Measurements from ENCODE around the gene C1orf87. TPM values are rescaled to one million over a fixed set of nuclear protein-coding genes. Genes with fewer than 3 reads are reported as not detected.

Gene C1orf87, protein sequence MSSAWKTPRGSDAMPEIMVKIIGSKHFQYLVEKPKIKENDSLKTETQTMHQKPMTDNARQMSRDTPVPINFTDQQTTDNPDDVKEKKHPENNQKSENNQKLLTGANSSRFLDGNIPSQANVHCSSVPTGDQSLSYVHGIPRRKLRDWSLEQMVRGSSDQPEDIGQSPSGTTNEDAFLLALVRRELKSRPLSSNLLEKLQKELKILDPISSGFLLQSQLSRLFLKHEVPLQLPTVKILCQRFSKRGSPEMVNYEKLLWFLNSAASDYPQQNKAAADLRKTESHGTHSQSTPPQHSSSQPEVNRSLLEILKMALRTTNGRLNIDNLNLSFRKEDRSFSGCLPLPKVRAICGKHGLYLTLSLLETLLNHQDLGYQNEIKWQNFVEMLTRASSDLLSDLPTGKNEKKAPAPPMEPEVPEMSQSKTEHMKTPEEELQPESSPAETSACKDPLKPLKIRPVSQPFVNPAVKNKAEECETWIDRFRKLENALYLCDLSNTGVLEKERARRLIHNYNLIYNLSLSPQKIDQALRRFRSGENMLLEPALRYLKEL
- total RNA-seq (0.71 TPM), polyA plus RNA-seq (ENCODE audit: insufficient read depth in 1 of 8, insufficient read length in 8 of 8, low replicate concordance in 1 of 8) (1 to 10 TPM in 2 of 8 donors, under 1 TPM in 6; 0.31 to 1.2 (median 0.73) TPM)
- long read RNA-seq, donor 1, result 0 reads
- long read RNA-seq, donor 2, result 0 reads
- long read RNA-seq, donor 3, result 0 reads
- long read RNA-seq, donor 4, result 0 reads
- long read RNA-seq, donor 5, result 0 reads
- long read RNA-seq, donor 6, result 0 reads
- long read RNA-seq, donor 7, result 0 reads
- long read RNA-seq, donor 8, result 0 reads
- long read RNA-seq, donor 9, result 0 reads
- long read RNA-seq, donor 10, result 0 reads
- long read RNA-seq, donor 11, result 0 reads

DNA sequence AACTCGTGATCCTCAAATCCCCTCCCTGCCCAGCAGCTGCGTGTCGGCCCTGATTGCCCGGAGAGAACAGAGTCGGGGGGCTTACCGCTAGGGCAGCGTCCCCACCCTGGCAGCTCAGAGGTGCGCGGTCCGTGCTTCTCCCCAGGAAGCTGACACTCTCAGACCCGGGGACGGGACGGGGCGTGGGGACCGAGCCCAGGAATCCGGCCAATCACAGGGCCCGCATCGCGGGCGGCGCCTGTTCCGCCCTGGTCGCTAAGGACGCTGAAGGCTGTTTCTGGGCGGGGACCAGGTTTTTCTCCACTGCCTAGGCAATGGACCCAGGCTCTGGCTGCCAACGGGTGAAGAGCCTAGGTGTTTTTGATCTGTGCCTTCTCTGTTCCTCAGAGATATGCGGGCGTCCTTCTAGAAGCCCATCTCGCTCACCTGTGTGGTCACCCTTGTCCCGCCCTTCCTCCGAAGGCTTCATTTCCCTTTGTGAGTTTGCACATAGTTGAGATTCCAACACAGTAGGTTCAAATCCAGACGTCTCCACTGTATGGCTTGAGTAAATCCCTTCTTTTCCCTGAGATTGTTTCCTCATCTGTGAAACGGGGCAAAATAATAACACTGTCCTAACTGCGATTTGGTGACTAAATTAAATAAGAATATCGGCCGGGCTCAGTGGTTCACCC is at the start of gene C1orf87:
C1orf87 (minus strand) TSS at position 166 of the 674 bp plus-strand sequence. CDS start 1,127 bp downstream, outside the sequence.
- Histone ChIP-seq H3K4me3 (ENCODE audit: low read length) (peak within 1 kb of the TSS; percentile 6), H3K36me3 (ENCODE audit: control insufficient read depth, insufficient read depth, low read length) (no peaks in the 10 kb centered on the region), H3K27me3 (ENCODE audit: control insufficient read depth, insufficient read depth, low read length) (peaks cover 18% of the 10 kb centered on the region), H3K4me1 (ENCODE audit: control insufficient read depth, insufficient read depth, low read length) (peaks cover 4% of the 10 kb centered on the region), H3K27ac (ENCODE audit: low read length) (no peak within 1 kb of the TSS), H3K9me3 (replicated peaks; ENCODE audit: control insufficient read depth, low read depth, low read length) (no peaks in the 10 kb centered on the region)
- WGBS (ENCODE audit: insufficient coverage), result 18% methylated on average over 33 of the region's 36 CpGs
- no peak for DNase-seq

DNA sequence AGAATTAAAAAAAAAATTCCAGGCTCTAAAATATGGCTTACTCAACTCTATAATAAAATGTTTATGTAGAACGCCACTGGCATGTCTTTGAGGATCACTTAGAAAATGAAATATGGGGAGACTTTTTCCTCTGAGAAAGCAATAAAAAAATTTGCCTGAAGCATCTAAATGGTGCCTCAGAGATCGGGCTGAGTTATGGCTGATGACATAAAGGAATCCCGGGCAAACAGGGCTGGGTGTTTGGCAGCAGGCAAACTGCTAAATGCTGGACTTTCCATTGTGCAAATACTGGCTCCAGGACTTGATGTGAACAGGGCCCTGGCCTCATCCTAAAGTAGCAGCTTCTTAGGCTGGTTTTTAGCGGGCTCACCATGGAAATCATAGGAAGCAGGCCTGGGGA is 44.5 kb upstream of the C1orf87 start:
- DNase-seq, result peak; percentile 80
- WGBS (ENCODE audit: insufficient coverage), result 35% methylated on average over 2 of the region's 4 CpGs
- H3K36me3 ChIP-seq (ENCODE audit: control insufficient read depth, insufficient read depth, low read length), result no peaks in the 10 kb centered on the region

DNA sequence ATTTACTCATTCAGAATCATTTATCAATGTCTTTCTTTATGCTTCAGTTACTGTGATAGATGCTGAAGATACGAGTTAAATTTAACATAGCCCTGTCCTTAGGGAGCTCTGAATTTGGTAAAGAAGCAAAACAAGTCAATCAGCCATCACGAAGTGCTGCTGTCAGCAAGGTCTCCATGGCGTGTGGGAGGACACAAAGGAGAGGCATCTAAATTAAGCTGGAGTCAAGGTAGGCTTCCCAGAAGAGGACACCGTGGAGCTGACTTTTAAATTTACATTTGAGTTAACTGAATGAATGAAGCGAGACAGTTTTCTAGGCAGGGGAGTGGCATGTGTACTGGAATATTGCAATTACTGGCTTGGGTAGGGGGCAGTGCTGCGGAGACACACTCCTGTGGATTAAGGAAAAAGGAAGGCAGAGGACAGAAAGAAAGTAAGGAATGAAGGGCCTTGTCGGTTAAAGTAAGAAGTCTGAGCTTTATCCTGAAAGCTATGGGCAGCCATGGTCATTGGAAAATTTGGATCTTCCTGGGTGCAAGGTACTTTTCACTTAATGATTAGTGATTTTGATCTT is 41.3 kb upstream of the C1orf87 start:
- H3K27me3 ChIP-seq (ENCODE audit: control insufficient read depth, insufficient read depth, low read length), result no peaks in the 10 kb centered on the region
- WGBS (ENCODE audit: insufficient coverage), result 72% methylated on average over 7 of the region's 7 CpGs
- no peak overlapping the region for H3K27ac ChIP-seq (ENCODE audit: low read length)
- no peaks in the 10 kb centered on the region for H3K4me1 ChIP-seq (ENCODE audit: control insufficient read depth, insufficient read depth, low read length)
- H3K9me3 ChIP-seq (replicated peaks; ENCODE audit: control insufficient read depth, low read depth, low read length), result no peaks in the 10 kb centered on the region
- no peaks in the 10 kb centered on the region for H3K36me3 ChIP-seq (ENCODE audit: control insufficient read depth, insufficient read depth, low read length)
- no peak for DNase-seq
- no peak overlapping the region for H3K4me3 ChIP-seq (ENCODE audit: low read length)

More for the DNA sequence above, 44.5 kb upstream of the C1orf87 start:
- Histone ChIP-seq H3K4me3 (ENCODE audit: low read length) (no peak overlapping the region), H3K4me1 (ENCODE audit: control insufficient read depth, insufficient read depth, low read length) (no peaks in the 10 kb centered on the region), H3K27me3 (ENCODE audit: control insufficient read depth, insufficient read depth, low read length) (no peaks in the 10 kb centered on the region), H3K27ac (ENCODE audit: low read length) (no peak overlapping the region), H3K9me3 (replicated peaks; ENCODE audit: control insufficient read depth, low read depth, low read length) (no peaks in the 10 kb centered on the region)

DNA sequence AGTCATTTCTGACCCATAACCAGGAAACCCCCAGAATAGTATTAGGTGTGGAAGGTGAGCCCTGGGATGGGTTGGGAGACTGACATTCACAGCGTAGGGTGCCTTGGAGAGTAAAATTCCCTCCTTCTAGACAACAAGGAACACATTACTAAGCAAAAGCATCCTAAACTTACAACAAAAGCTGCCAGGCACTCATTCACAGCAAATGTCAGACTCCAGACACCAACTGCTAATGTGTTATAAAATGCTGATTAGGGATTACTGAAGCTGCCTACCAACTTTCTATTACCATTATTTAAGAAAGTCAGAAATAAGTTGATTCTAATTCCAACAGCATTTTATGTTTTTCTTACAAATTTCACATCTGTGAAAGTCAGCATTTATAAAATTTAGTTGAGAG is 40.0 kb upstream of the C1orf87 start:
- DNase-seq, result no peak
- no CpG with 5 or more reads among the region's 1 CpG for WGBS (ENCODE audit: insufficient coverage)
- Histone ChIP-seq H3K36me3 (ENCODE audit: control insufficient read depth, insufficient read depth, low read length) (no peaks in the 10 kb centered on the region), H3K27ac (ENCODE audit: low read length) (no peak overlapping the region), H3K27me3 (ENCODE audit: control insufficient read depth, insufficient read depth, low read length) (no peaks in the 10 kb centered on the region), H3K4me1 (ENCODE audit: control insufficient read depth, insufficient read depth, low read length) (no peaks in the 10 kb centered on the region), H3K9me3 (replicated peaks; ENCODE audit: control insufficient read depth, low read depth, low read length) (no peaks in the 10 kb centered on the region), H3K4me3 (ENCODE audit: low read length) (no peak overlapping the region)

GRCh38 chr1:60113028-60113427 is 39.5 kb upstream of the C1orf87 start:
- H3K36me3 ChIP-seq (ENCODE audit: control insufficient read depth, insufficient read depth, low read length), result no peaks in the 10 kb centered on the region
- H3K4me3 ChIP-seq (ENCODE audit: low read length), result no peak overlapping the region
- WGBS (ENCODE audit: insufficient coverage), result no CpG with 5 or more reads among the region's 2 CpGs
- H3K9me3 ChIP-seq (replicated peaks; ENCODE audit: control insufficient read depth, low read depth, low read length), result no peaks in the 10 kb centered on the region
- no peak overlapping the region for H3K27ac ChIP-seq (ENCODE audit: low read length)
- no peaks in the 10 kb centered on the region for H3K27me3 ChIP-seq (ENCODE audit: control insufficient read depth, insufficient read depth, low read length)
- DNase-seq, result no peak
- no peaks in the 10 kb centered on the region for H3K4me1 ChIP-seq (ENCODE audit: control insufficient read depth, insufficient read depth, low read length)

- no peaks in the 10 kb centered on the region for H3K9me3 ChIP-seq (replicated peaks; ENCODE audit: control insufficient read depth, low read depth, low read length)
- no peaks in the 10 kb centered on the region for H3K27me3 ChIP-seq (ENCODE audit: control insufficient read depth, insufficient read depth, low read length)
- WGBS (ENCODE audit: insufficient coverage), result no CpG with 5 or more reads among the region's 1 CpG
- H3K4me1 ChIP-seq (ENCODE audit: control insufficient read depth, insufficient read depth, low read length), result no peaks in the 10 kb centered on the region
- no peak overlapping the region for H3K4me3 ChIP-seq (ENCODE audit: low read length)
- no peak overlapping the region for H3K27ac ChIP-seq (ENCODE audit: low read length)
- no peaks in the 10 kb centered on the region for H3K36me3 ChIP-seq (ENCODE audit: control insufficient read depth, insufficient read depth, low read length)
- DNase-seq, result no peak
These were observed 38.1 kb upstream of the C1orf87 start for GRCh38 chr1:60111716-60112115.

DNA sequence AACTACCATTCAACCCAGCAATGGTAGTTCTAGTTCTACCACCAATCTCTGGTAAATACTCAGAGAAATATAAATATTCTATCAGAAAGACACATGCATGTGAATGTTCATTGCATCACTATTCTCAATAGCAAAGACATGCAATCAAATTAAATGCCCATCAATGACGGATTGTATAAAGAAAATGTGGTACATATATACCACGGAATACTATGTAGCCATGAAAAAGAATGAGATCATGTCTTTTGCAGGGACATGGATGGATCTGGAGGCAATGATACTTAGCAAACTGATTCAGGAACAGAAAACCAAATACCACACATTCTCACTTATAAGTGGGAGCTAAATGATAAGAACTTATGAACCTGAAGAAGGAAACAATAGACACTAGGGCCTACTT is 37.5 kb upstream of the C1orf87 start:
- DNase-seq, result no peak
- Histone ChIP-seq H3K36me3 (ENCODE audit: control insufficient read depth, insufficient read depth, low read length) (no peaks in the 10 kb centered on the region), H3K27me3 (ENCODE audit: control insufficient read depth, insufficient read depth, low read length) (no peaks in the 10 kb centered on the region), H3K4me3 (ENCODE audit: low read length) (no peak overlapping the region), H3K9me3 (replicated peaks; ENCODE audit: control insufficient read depth, low read depth, low read length) (no peaks in the 10 kb centered on the region), H3K4me1 (ENCODE audit: control insufficient read depth, insufficient read depth, low read length) (no peaks in the 10 kb centered on the region), H3K27ac (ENCODE audit: low read length) (no peak overlapping the region)
- no CpG with 5 or more reads among the region's 2 CpGs for WGBS (ENCODE audit: insufficient coverage)

- no peak overlapping the region for H3K27ac ChIP-seq (ENCODE audit: low read length)
- no peaks in the 10 kb centered on the region for H3K27me3 ChIP-seq (ENCODE audit: control insufficient read depth, insufficient read depth, low read length)
- DNase-seq, result no peak
- WGBS (ENCODE audit: insufficient coverage), result 73% methylated on average over 2 of the region's 3 CpGs
- no peaks in the 10 kb centered on the region for H3K36me3 ChIP-seq (ENCODE audit: control insufficient read depth, insufficient read depth, low read length)
- H3K4me1 ChIP-seq (ENCODE audit: control insufficient read depth, insufficient read depth, low read length), result no peaks in the 10 kb centered on the region
- H3K4me3 ChIP-seq (ENCODE audit: low read length), result no peak overlapping the region
- no peaks in the 10 kb centered on the region for H3K9me3 ChIP-seq (replicated peaks; ENCODE audit: control insufficient read depth, low read depth, low read length)
These were observed 34.6 kb upstream of the C1orf87 start for GRCh38 chr1:60108196-60108595.

DNA sequence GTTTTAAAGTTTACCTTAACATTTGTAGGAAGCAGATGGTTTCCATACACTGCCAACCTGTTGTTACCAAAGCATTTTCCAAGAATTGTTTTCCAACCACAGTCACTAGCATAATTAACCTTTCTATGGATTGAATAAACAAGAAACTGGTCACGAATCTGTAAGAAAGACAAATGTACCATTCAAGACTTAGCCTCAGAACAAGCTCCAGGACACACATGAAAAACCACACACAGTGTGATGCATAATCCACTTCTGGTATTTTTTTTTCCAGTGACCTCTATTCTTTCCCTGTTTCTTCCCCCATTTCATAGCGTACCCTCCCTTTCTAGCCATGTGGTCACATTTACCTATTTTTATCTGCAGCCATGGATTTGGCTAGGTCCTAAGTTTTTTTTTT is 29.6 kb upstream of the C1orf87 start:
- no peaks in the 10 kb centered on the region for H3K36me3 ChIP-seq (ENCODE audit: control insufficient read depth, insufficient read depth, low read length)
- H3K9me3 ChIP-seq (replicated peaks; ENCODE audit: control insufficient read depth, low read depth, low read length), result no peaks in the 10 kb centered on the region
- no peak for DNase-seq
- H3K4me1 ChIP-seq (ENCODE audit: control insufficient read depth, insufficient read depth, low read length), result no peaks in the 10 kb centered on the region
- WGBS (ENCODE audit: insufficient coverage), result 80% methylated on average over 2 of the region's 2 CpGs
- no peak overlapping the region for H3K27ac ChIP-seq (ENCODE audit: low read length)
- no peaks in the 10 kb centered on the region for H3K27me3 ChIP-seq (ENCODE audit: control insufficient read depth, insufficient read depth, low read length)
- H3K4me3 ChIP-seq (ENCODE audit: low read length), result no peak overlapping the region

Measured in muscle of leg (tissue), 16 donors.